ENCODE measurements around the gene FOXN3.
A peak's percentile ranks its signal among the peaks of the same experiment; 100 is the strongest.

The FOXN3 gene, protein sequence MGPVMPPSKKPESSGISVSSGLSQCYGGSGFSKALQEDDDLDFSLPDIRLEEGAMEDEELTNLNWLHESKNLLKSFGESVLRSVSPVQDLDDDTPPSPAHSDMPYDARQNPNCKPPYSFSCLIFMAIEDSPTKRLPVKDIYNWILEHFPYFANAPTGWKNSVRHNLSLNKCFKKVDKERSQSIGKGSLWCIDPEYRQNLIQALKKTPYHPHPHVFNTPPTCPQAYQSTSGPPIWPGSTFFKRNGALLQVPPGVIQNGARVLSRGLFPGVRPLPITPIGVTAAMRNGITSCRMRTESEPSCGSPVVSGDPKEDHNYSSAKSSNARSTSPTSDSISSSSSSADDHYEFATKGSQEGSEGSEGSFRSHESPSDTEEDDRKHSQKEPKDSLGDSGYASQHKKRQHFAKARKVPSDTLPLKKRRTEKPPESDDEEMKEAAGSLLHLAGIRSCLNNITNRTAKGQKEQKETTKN

DNA sequence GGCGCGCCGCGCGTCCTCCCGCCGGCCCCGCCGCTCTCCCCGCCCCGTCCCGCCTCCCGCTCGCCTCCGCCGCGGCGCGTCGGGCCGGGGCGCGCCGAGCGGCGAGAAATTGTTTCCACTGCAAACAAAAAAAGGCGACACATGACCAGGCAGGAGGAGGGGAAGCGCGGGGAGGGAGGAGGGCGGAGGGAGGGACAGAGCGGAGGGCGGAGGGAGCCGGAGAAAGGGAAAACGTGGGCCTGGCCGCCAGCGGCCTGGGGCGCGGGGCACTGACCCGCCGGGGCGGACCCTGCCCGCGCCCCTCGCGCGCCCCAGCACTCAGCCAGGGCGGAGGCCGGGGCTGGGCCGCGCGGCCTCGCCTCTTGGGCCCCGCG, at the start of gene FOXN3:
FOXN3 (minus strand) TSS at position 143 of the 374 bp plus-strand sequence. CDS start 4,757 bp downstream, outside the sequence.
- H3K4me3 ChIP-seq (ENCODE audit: low read length) = peak within 1 kb of the TSS; percentile 86
- peak; percentile 93 for DNase-seq (ENCODE audit: low read depth)
- TF ChIP-seq, protein P1, sequence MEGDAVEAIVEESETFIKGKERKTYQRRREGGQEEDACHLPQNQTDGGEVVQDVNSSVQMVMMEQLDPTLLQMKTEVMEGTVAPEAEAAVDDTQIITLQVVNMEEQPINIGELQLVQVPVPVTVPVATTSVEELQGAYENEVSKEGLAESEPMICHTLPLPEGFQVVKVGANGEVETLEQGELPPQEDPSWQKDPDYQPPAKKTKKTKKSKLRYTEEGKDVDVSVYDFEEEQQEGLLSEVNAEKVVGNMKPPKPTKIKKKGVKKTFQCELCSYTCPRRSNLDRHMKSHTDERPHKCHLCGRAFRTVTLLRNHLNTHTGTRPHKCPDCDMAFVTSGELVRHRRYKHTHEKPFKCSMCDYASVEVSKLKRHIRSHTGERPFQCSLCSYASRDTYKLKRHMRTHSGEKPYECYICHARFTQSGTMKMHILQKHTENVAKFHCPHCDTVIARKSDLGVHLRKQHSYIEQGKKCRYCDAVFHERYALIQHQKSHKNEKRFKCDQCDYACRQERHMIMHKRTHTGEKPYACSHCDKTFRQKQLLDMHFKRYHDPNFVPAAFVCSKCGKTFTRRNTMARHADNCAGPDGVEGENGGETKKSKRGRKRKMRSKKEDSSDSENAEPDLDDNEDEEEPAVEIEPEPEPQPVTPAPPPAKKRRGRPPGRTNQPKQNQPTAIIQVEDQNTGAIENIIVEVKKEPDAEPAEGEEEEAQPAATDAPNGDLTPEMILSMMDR (IDR thresholded peaks at IDR 0.05; ENCODE audit: insufficient read depth, low read depth, low read length, missing control alignments) = no peak

DNA sequence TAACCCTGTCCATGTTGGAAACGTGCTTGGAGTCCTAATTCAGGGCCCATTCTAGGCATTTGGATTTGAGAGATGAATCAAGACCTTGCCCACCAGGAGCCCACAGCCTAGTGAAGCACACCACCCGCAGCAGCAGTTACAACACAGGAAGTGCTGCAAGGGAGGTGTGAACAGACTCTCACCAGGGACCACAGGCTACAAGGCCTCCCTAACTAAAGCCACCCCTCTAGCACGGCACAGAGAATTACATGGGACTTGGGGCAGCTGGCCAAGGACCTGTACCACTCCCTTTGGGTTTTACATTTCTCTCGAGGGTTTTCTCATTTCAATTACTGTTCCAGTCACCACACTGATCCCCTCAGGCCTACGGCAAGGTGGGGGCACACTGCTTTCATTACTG, 49.5 kb upstream of the FOXN3 start:
- no peak overlapping the region for H3K4me3 ChIP-seq (ENCODE audit: low read length)
- TF ChIP-seq, protein P1 (IDR thresholded peaks at IDR 0.05; ENCODE audit: insufficient read depth, low read depth, low read length, missing control alignments) = no peak
- no peak for DNase-seq (ENCODE audit: low read depth)

DNA sequence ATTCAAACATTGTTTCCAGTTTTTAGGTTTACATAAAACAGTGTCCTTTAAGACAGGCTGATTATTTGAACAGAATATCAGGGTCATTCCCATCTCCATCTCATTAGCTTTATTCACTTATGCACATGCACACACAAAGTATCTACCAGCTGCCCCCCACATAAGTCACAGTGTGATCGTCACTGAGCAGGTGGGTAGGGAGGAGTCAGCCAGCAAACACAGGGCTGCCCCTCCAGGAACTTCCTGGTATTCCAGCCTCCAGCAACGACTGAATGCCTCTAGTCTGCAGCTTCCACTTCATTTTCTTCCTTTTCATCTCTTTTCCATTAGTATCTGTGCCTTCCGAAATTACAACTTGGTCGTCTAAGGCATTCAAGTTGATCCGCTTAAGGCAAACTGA, 48.8 kb upstream of the FOXN3 start:
- H3K4me3 ChIP-seq (ENCODE audit: low read length) = no peak overlapping the region
- no peak for DNase-seq (ENCODE audit: low read depth)
- TF ChIP-seq, protein P1 (IDR thresholded peaks at IDR 0.05; ENCODE audit: insufficient read depth, low read depth, low read length, missing control alignments) = no peak

DNA sequence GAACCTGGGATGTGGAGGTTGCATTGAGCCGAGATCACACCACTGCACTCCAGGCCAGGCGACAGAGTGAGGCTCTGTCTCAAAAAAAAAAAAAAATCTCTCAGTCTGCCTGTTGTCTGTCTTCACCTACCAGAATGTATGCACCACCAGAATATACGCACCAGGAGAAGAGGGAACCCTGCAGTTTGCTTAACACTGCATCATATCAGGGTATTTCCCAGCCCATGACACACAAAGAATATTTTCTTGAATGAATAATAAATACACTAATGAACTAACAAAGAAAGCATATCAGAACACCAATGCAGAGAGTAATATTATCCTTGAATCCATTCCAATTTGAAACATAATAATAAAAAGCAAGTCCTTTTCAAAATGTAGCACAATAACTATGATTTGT, 44.2 kb upstream of the FOXN3 start:
- TF ChIP-seq, protein P1 (IDR thresholded peaks at IDR 0.05; ENCODE audit: insufficient read depth, low read depth, low read length, missing control alignments) = no peak
- DNase-seq (ENCODE audit: low read depth) = no peak
- no peak overlapping the region for H3K4me3 ChIP-seq (ENCODE audit: low read length)

DNA sequence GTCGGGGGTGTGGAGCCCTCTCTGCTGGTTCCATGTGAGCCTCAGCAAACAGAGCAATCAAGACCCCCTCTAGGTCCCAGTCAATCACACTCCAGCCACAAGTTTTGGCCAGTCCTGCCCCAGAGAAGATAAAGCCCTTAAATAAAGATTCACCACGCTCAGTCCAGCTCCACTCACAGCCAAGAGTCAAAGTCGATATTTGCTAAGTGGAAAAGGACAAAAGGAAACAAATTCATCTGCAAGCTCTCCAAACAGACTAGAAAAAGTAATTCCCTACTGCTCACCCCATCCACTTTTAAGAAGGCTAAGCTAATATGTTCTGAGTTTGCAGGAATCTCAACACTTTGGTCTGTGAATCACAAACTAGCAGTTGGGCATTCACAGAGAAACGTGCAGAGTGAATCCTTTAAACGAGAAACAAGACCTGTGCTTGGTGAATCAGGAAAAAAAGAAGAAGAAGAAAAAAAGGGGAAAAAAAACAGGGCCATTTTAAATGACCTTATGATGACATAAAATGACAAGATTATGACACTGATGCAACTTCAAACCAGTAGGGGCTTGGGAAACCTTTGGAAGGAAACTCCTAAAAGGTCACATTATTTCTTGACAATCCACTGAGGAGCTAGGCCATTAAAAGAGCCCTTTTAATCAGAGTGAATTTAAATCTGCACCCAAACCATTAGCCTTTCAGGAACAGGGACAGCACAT, 41.8 kb upstream of the FOXN3 start:
- no peak overlapping the region for H3K4me3 ChIP-seq (ENCODE audit: low read length)
- DNase-seq (ENCODE audit: low read depth) = no peak
- TF ChIP-seq, protein P1 (IDR thresholded peaks at IDR 0.05; ENCODE audit: insufficient read depth, low read depth, low read length, missing control alignments) = no peak

DNA sequence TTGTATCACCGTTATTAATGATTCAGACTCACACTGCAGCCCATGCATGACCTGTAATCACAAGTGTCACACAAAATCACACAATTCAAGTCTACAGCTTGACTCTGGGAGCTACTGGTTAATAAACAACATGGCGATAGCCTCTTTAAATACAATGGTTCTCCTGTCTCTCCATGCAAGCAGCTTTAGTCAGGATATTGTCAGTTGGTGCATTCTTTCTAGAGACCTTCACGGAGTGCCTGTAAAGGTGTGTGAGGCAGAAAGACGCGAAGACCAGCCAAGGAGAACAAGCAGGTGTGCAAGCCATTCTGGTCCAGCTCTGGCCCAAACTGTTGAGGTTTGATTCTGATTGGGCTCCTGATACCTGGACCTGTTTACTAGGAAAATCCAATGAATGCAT, 40.0 kb upstream of the FOXN3 start:
- TF ChIP-seq, protein P1 (IDR thresholded peaks at IDR 0.05; ENCODE audit: insufficient read depth, low read depth, low read length, missing control alignments) = no peak
- no peak overlapping the region for H3K4me3 ChIP-seq (ENCODE audit: low read length)
- DNase-seq (ENCODE audit: low read depth) = no peak
